SJSA1 (cell line): ENCODE measurements around the gene SLC25A47. TPM values are rescaled to one million over a fixed set of nuclear protein-coding genes. Genes with fewer than 3 reads are reported as not detected.
"Not testable (repeated sequence)": the region's sequence is repeated elsewhere in the genome, so short reads cannot be mapped to it uniquely, and the experiment has no call there.

Source experiments
- DNase-seq, 2 experiments: peaks; one replicate each; pipeline ENCODE4 v3.0.0-alpha.2; 2015 to 2020; ENCODE audit warnings: low spot score in 2 of 2, low read depth in 1 of 2
- H3K27ac ChIP-seq: fragments of 250-450 bp; sonication (Bioruptor Pico); 2 replicates; pipeline ENCODE4 v1.5.1; 2020; ENCODE audit warnings: mild to moderate bottlenecking, moderate library complexity
- H3K27me3 ChIP-seq: fragments of 250-450 bp; sonication (Bioruptor Pico); replicated peaks from 2 replicates; pipeline ENCODE4 v1.5.1; 2020; ENCODE audit warnings: mild to moderate bottlenecking, moderate library complexity
- H3K36me3 ChIP-seq: fragments of 250-450 bp; sonication (Bioruptor Pico); 2 replicates; pipeline ENCODE4 v1.5.1; 2020; ENCODE audit warnings: mild to moderate bottlenecking
- H3K4me1 ChIP-seq: fragments of 250-450 bp; sonication (Bioruptor Pico); replicated peaks from 2 replicates; pipeline ENCODE4 v1.6.1; 2021; ENCODE audit warnings: mild to moderate bottlenecking
- H3K4me3 ChIP-seq: fragments of 250-450 bp; sonication (Bioruptor Pico); 2 replicates; pipeline ENCODE4 v1.5.1; 2020; ENCODE audit warnings: mild to moderate bottlenecking
- H3K9me3 ChIP-seq: fragments of 250-450 bp; sonication (Bioruptor Pico); replicated peaks from 2 replicates; pipeline ENCODE4 v1.5.1; 2020; ENCODE audit warnings: mild to moderate bottlenecking
- total RNA-seq: library from RNA; depleted of rRNA; stranded (reverse); fragments of >200 nt; shearing (Covaris generic); gene quantifications from 2 replicates; pipeline ENCODE4 v1.2.3, GENCODE V29; 2014; rRNA removed

Gene SLC25A47
- total RNA-seq: not detected in 2 replicates

GRCh38 chr14:100323121-100323941 lies at the start of gene SLC25A47:
SLC25A47 (plus strand) TSS chr14:100323339; CDS start chr14:100323415, 76 bp downstream.
- Histone ChIP-seq H3K9me3 (no peaks in the 10 kb centered on the region), H3K4me3 (no peak within 1 kb of the TSS), H3K27ac (no peak within 1 kb of the TSS), H3K36me3 (no peaks in the 10 kb centered on the region), H3K27me3 (no peaks in the 10 kb centered on the region), H3K4me1 (peaks cover 6% of the 10 kb centered on the region)
- no peak for DNase-seq

GRCh38 chr14:100274250-100274649 lies 48.9 kb upstream of the SLC25A47 start:
- Histone ChIP-seq H3K9me3 (no peaks in the 10 kb centered on the region), H3K4me3 (no peak overlapping the region), H3K36me3 (peaks cover 51% of the 10 kb centered on the region), H3K27ac (no peak overlapping the region), H3K4me1 (peaks cover 11% of the 10 kb centered on the region), H3K27me3 (no peaks in the 10 kb centered on the region)
- no peak for DNase-seq

- H3K4me3 ChIP-seq: no peak overlapping the region
- no peaks in the 10 kb centered on the region for H3K27me3 ChIP-seq
- peaks cover 11% of the 10 kb centered on the region for H3K4me1 ChIP-seq
- no peak for DNase-seq
- no peaks in the 10 kb centered on the region for H3K9me3 ChIP-seq
- H3K27ac ChIP-seq: no peak overlapping the region
- H3K36me3 ChIP-seq: peaks cover 55% of the 10 kb centered on the region
Observed at GRCh38 chr14:100275214-100275613, 47.9 kb upstream of the SLC25A47 start.

GRCh38 chr14:100278702-100279101 lies 44.4 kb upstream of the SLC25A47 start:
- Histone ChIP-seq H3K27ac (no peak overlapping the region), H3K27me3 (no peaks in the 10 kb centered on the region), H3K36me3 (peaks cover 60% of the 10 kb centered on the region)

GRCh38 chr14:100279133-100279532 lies 44.0 kb upstream of the SLC25A47 start:
- H3K27ac ChIP-seq: no peak overlapping the region
- no peak for DNase-seq
- no peaks in the 10 kb centered on the region for H3K27me3 ChIP-seq
- H3K4me3 ChIP-seq: no peak overlapping the region
- peaks cover 57% of the 10 kb centered on the region for H3K36me3 ChIP-seq
- H3K9me3 ChIP-seq: no peaks in the 10 kb centered on the region
- peaks cover 11% of the 10 kb centered on the region for H3K4me1 ChIP-seq

More at GRCh38 chr14:100278702-100279101, 44.4 kb upstream of the SLC25A47 start:
- Histone ChIP-seq H3K4me1 (peaks cover 11% of the 10 kb centered on the region), H3K4me3 (no peak overlapping the region), H3K9me3 (no peaks in the 10 kb centered on the region)
- peak in 1 of 2 experiments; percentile 49 for DNase-seq

- H3K4me1 ChIP-seq: peaks cover 11% of the 10 kb centered on the region
- H3K9me3 ChIP-seq: no peaks in the 10 kb centered on the region
- no peaks in the 10 kb centered on the region for H3K27me3 ChIP-seq
- H3K36me3 ChIP-seq: peaks cover 53% of the 10 kb centered on the region
- H3K4me3 ChIP-seq: no peak overlapping the region
- no peak for DNase-seq
- H3K27ac ChIP-seq: no peak overlapping the region
Observed at GRCh38 chr14:100279563-100279962, 43.6 kb upstream of the SLC25A47 start.

- Histone ChIP-seq H3K4me1 (peaks cover 24% of the 10 kb centered on the region), H3K36me3 (peaks cover 38% of the 10 kb centered on the region), H3K27me3 (no peaks in the 10 kb centered on the region), H3K9me3 (no peaks in the 10 kb centered on the region), H3K4me3 (no peak overlapping the region), H3K27ac (no peak overlapping the region)
- no peak for DNase-seq
Observed at GRCh38 chr14:100281286-100282082, 41.7 kb upstream of the SLC25A47 start.

- no peaks in the 10 kb centered on the region for H3K27me3 ChIP-seq
- no peak overlapping the region for H3K4me3 ChIP-seq
- no peaks in the 10 kb centered on the region for H3K9me3 ChIP-seq
- peaks cover 24% of the 10 kb centered on the region for H3K4me1 ChIP-seq
- no peak for DNase-seq
- H3K36me3 ChIP-seq: peaks cover 34% of the 10 kb centered on the region
- H3K27ac ChIP-seq: no peak overlapping the region
Observed at GRCh38 chr14:100282083-100282350, 41.1 kb upstream of the SLC25A47 start.

GRCh38 chr14:100282766-100283419 lies 40.2 kb upstream of the SLC25A47 start:
- DNase-seq: no peak
- Histone ChIP-seq H3K4me1 (peaks cover 24% of the 10 kb centered on the region), H3K4me3 (no peak overlapping the region), H3K27me3 (no peaks in the 10 kb centered on the region), H3K36me3 (peaks cover 26% of the 10 kb centered on the region), H3K27ac (no peak overlapping the region), H3K9me3 (no peaks in the 10 kb centered on the region)

GRCh38 chr14:100283436-100283835 lies 39.7 kb upstream of the SLC25A47 start:
- H3K9me3 ChIP-seq, H3K27me3 ChIP-seq, H3K4me3 ChIP-seq, H3K27ac ChIP-seq, DNase-seq: not testable (repeated sequence)
- H3K36me3 ChIP-seq: peaks cover 23% of the 10 kb centered on the region
- H3K4me1 ChIP-seq: peaks cover 21% of the 10 kb centered on the region

- Histone ChIP-seq H3K4me3 (no peak overlapping the region), H3K4me1 (peaks cover 13% of the 10 kb centered on the region), H3K27ac (no peak overlapping the region), H3K9me3 (no peaks in the 10 kb centered on the region), H3K27me3 (no peaks in the 10 kb centered on the region), H3K36me3 (peaks cover 17% of the 10 kb centered on the region)
- no peak for DNase-seq
Observed at GRCh38 chr14:100283984-100284881, 38.9 kb upstream of the SLC25A47 start.

- no peaks in the 10 kb centered on the region for H3K27me3 ChIP-seq
- H3K9me3 ChIP-seq: no peaks in the 10 kb centered on the region
- H3K4me3 ChIP-seq: peak overlapping the region; percentile 74
- H3K27ac ChIP-seq: peak overlapping the region; percentile 87
- H3K36me3 ChIP-seq: peaks cover 9% of the 10 kb centered on the region
- H3K4me1 ChIP-seq: peaks cover 13% of the 10 kb centered on the region
- peak; percentile 63 to 84 for DNase-seq
Observed at GRCh38 chr14:100285021-100285912, 37.9 kb upstream of the SLC25A47 start.
